Liver (tissue), 9 donors: Measurements from ENCODE around the gene UCK2. TPM values are rescaled to one million over a fixed set of nuclear protein-coding genes. Genes with fewer than 3 reads are reported as not detected.

Source experiments
- DNase-seq: peaks from one replicate; pipeline ENCODE4 v3.0.0-alpha.2; 2017; ENCODE audit warnings: low spot score
- H3K27ac ChIP-seq, 2 donors: one replicate each; pipeline ENCODE4 v1.7.0; 2013; ENCODE audit warnings: inconsistent platforms in 2 of 2, low read length in 2 of 2, control low read depth in 1 of 2, low read depth in 1 of 2, mild to moderate bottlenecking in 1 of 2
- H3K27me3 ChIP-seq, 4 donors: one replicate each; pipeline versions ENCODE4 v1.6.1 to v1.7.0; 2013; ENCODE audit warnings: low read length in 3 of 4, inconsistent platforms in 1 of 4, mild to moderate bottlenecking in 1 of 4, moderate library complexity in 1 of 4; ENCODE audit not compliant: control insufficient read depth in 4 of 4, insufficient read depth in 4 of 4
- H3K36me3 ChIP-seq, 4 donors: one replicate each; pipeline versions ENCODE4 v1.6.1 to v1.7.0; 2013; ENCODE audit warnings: low read length in 3 of 4, mild to moderate bottlenecking in 3 of 4, low read depth in 1 of 4, moderate library complexity in 1 of 4; ENCODE audit not compliant: control insufficient read depth in 4 of 4, insufficient read depth in 3 of 4
- H3K4me1 ChIP-seq, 4 donors: one replicate each; pipeline versions ENCODE4 v1.6.1 to v1.7.0; 2013; ENCODE audit warnings: low read length in 3 of 4, mild to moderate bottlenecking in 3 of 4, moderate library complexity in 1 of 4; ENCODE audit not compliant: control insufficient read depth in 4 of 4, insufficient read depth in 4 of 4
- H3K4me3 ChIP-seq, 3 donors: one replicate each; pipeline versions ENCODE4 v1.6.1 to v1.7.0; 2013; ENCODE audit warnings: low read length in 3 of 3, control low read depth in 1 of 3, low read depth in 1 of 3, mild to moderate bottlenecking in 1 of 3
- H3K9ac ChIP-seq, 2 donors: one replicate each; pipeline ENCODE4 v1.7.0; 2013; ENCODE audit warnings: low read length in 2 of 2, mild to moderate bottlenecking in 2 of 2, moderate library complexity in 2 of 2, control low read depth in 1 of 2, low read depth in 1 of 2
- H3K9me3 ChIP-seq, 4 donors: one replicate each; pipeline versions ENCODE4 v1.6.1 to v1.7.0; 2013; ENCODE audit warnings: low read length in 3 of 4; ENCODE audit not compliant: control insufficient read depth in 4 of 4
- EGR1 ChIP-seq, 2 donors: IDR thresholded peaks; 2 replicates each; pipeline ENCODE4 v1.6.1; 2016 to 2018; ENCODE audit warnings: antibody characterized with exemption in 2 of 2, low read depth in 2 of 2
- FOXA1 ChIP-seq: IDR thresholded peaks from 2 replicates; pipeline ENCODE4 v1.6.1; 2016; ENCODE audit warnings: antibody characterized with exemption
- FOXA2 ChIP-seq: IDR thresholded peaks from 2 replicates; pipeline ENCODE4 v1.6.1; 2016; ENCODE audit warnings: antibody characterized with exemption
- GABPA ChIP-seq, 2 donors: IDR thresholded peaks in 1 of 2; conservative IDR thresholded peaks in 1 of 2; 2 replicates each; pipeline ENCODE4 v1.6.1; 2016; ENCODE audit warnings: antibody characterized with exemption in 2 of 2, mild to moderate bottlenecking in 1 of 2, moderate library complexity in 1 of 2
- HNF4A ChIP-seq, 2 donors: conservative IDR thresholded peaks; 2 replicates each; pipeline ENCODE4 v1.6.1; 2016; ENCODE audit warnings: antibody characterized with exemption in 2 of 2, mild to moderate bottlenecking in 2 of 2
- HNF4G ChIP-seq: IDR thresholded peaks from 2 replicates; pipeline ENCODE4 v1.6.1; 2016; ENCODE audit warnings: antibody characterized with exemption
- JUND ChIP-seq, 2 donors: IDR thresholded peaks; 2 replicates each; pipeline ENCODE4 v1.6.1; 2016; ENCODE audit warnings: antibody characterized with exemption in 2 of 2
- NR2F2 ChIP-seq: IDR thresholded peaks from 2 replicates; pipeline ENCODE4 v1.6.1; 2016; ENCODE audit warnings: antibody characterized with exemption
- RAD21 ChIP-seq, 2 donors: IDR thresholded peaks; 2 replicates each; pipeline ENCODE4 v1.6.1; 2016; ENCODE audit warnings: antibody characterized with exemption in 2 of 2, mild to moderate bottlenecking in 2 of 2
- RXRA ChIP-seq, 2 donors: IDR thresholded peaks; 2 replicates each; pipeline ENCODE4 v1.6.1; 2017 to 2018; ENCODE audit warnings: antibody characterized with exemption in 2 of 2, mild to moderate bottlenecking in 1 of 2
- SP1 ChIP-seq: IDR thresholded peaks from 2 replicates; pipeline ENCODE4 v1.6.1; 2018; ENCODE audit warnings: antibody characterized with exemption, mild to moderate bottlenecking
- TAF1 ChIP-seq: conservative IDR thresholded peaks from 2 replicates; pipeline ENCODE4 v1.6.1; 2016; ENCODE audit warnings: antibody characterized with exemption, mild to moderate bottlenecking
- YY1 ChIP-seq: IDR thresholded peaks from 2 replicates; pipeline ENCODE4 v1.6.1; 2016; ENCODE audit warnings: antibody characterized with exemption, mild to moderate bottlenecking
- WGBS: extraction: QIAGEN DNeasy Blood & Tissue Kit; methylation state at CpG from one replicate; pipeline ENCODE4 v1.1.7; 2013; 5-methylcytosine and 5-hydroxymethylcytosine counted together
- polyA plus RNA-seq, 2 donors: library from polyadenylated mRNA; stranded (reverse) in 1 of 2; unstranded in 1 of 2; fragments of 200-250 nt in 1 of 2; fragments of >200 nt in 1 of 2; fragmentation: Nextera tagmentation in 1 of 2; extraction: Ambion mirVana in 1 of 2; gene quantifications; one replicate each; pipeline versions ENCODE4 v1.2.1 to v1.2.3, GENCODE V29; 2013 to 2015
- total RNA-seq, 2 donors: library from RNA; depleted of rRNA; stranded (reverse); fragments of >200 nt; gene quantifications; one replicate each; pipeline ENCODE4 v1.2.3, GENCODE V29; 2014
- TF ChIP-seq, protein P1 (sequence below): IDR thresholded peaks from 2 replicates; pipeline ENCODE4 v1.6.1; 2016; ENCODE audit warnings: antibody characterized with exemption
- TF ChIP-seq, protein P2 (sequence below): IDR thresholded peaks from 2 replicates; pipeline ENCODE4 v1.6.1; 2016; ENCODE audit warnings: antibody characterized with exemption, mild to moderate bottlenecking
- TF ChIP-seq, protein P3 (sequence below): IDR thresholded peaks from 2 replicates; pipeline ENCODE4 v1.6.1; 2016; ENCODE audit warnings: antibody characterized with exemption
- TF ChIP-seq, protein P4 (sequence below): IDR thresholded peaks from 2 replicates; pipeline ENCODE4 v1.6.1; 2016; ENCODE audit warnings: antibody characterized with exemption
- TF ChIP-seq, protein P5 (sequence below): fragments of 150-350 bp; IDR thresholded peaks from 2 replicates; pipeline ENCODE4 v1.5.1; 2017; ENCODE audit warnings: improper control_type of control experiment, low read depth, low read length; ENCODE audit not compliant: missing input control
- donor health status: healthy.
- donor health status: healthy.
- donor health status: healthy.
- donor health status: healthy.
- donor health status: healthy.

The UCK2 gene
- total and polyA plus RNA-seq, 4 donors = 8.9 to 25.5 (median 17.3) TPM

DNA sequence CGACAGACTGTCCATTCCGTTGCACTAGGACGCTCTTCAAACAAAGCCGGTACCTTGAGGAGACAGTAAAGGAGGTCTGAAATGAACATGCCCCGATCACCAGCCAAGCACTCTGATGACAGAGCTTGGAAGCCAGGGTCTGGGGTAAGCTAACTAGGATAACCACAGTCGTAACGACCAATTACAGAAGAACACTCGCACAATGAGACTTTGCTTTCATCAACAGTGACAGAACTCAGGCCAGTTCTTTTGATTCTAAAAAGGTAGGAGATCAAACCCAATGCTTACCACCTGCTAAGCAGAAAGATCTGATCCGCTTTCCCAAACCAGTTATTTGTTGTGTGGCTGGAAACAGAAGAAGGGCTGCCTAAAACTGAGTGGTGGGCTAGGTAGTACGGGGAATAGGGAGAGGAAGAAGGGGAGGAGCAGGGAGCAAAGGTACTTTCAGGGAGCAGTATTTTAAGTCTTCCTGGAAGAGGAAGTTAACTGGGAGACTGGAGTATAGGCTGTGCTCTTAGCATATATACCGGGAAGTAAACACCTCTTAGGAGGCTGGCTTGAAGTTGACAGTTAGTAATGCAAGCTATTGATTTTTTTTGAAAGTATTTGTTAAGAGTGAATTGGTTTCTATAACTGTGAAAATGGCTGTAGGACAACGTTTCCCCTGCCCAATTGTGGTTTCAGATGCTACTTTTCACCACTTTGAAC is 38.4 kb downstream of the UCK2 start:
- TF ChIP-seq, protein P1, sequence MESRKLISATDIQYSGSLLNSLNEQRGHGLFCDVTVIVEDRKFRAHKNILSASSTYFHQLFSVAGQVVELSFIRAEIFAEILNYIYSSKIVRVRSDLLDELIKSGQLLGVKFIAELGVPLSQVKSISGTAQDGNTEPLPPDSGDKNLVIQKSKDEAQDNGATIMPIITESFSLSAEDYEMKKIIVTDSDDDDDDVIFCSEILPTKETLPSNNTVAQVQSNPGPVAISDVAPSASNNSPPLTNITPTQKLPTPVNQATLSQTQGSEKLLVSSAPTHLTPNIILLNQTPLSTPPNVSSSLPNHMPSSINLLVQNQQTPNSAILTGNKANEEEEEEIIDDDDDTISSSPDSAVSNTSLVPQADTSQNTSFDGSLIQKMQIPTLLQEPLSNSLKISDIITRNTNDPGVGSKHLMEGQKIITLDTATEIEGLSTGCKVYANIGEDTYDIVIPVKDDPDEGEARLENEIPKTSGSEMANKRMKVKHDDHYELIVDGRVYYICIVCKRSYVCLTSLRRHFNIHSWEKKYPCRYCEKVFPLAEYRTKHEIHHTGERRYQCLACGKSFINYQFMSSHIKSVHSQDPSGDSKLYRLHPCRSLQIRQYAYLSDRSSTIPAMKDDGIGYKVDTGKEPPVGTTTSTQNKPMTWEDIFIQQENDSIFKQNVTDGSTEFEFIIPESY = no peak
- TF ChIP-seq FOXA1 (no peak), TAF1 (no peak), NR2F2 (no peak), GABPA (IDR thresholded peaks at IDR 0.05 in 1 of 2, conservative IDR thresholded peaks at IDR 0.05 in 1 of 2) (no peak), JUND (IDR thresholded peaks at IDR 0.05) (no peak), HNF4A (conservative IDR thresholded peaks at IDR 0.05) (no peak), HNF4G (no peak), RXRA (IDR thresholded peaks at IDR 0.05) (no peak), EGR1 (IDR thresholded peaks at IDR 0.05; ENCODE audit: low read depth in 2 of 2) (no peak), SP1 (no peak), FOXA2 (no peak), YY1 (no peak), RAD21 (IDR thresholded peaks at IDR 0.05) (no peak)
- TF ChIP-seq, protein P2, sequence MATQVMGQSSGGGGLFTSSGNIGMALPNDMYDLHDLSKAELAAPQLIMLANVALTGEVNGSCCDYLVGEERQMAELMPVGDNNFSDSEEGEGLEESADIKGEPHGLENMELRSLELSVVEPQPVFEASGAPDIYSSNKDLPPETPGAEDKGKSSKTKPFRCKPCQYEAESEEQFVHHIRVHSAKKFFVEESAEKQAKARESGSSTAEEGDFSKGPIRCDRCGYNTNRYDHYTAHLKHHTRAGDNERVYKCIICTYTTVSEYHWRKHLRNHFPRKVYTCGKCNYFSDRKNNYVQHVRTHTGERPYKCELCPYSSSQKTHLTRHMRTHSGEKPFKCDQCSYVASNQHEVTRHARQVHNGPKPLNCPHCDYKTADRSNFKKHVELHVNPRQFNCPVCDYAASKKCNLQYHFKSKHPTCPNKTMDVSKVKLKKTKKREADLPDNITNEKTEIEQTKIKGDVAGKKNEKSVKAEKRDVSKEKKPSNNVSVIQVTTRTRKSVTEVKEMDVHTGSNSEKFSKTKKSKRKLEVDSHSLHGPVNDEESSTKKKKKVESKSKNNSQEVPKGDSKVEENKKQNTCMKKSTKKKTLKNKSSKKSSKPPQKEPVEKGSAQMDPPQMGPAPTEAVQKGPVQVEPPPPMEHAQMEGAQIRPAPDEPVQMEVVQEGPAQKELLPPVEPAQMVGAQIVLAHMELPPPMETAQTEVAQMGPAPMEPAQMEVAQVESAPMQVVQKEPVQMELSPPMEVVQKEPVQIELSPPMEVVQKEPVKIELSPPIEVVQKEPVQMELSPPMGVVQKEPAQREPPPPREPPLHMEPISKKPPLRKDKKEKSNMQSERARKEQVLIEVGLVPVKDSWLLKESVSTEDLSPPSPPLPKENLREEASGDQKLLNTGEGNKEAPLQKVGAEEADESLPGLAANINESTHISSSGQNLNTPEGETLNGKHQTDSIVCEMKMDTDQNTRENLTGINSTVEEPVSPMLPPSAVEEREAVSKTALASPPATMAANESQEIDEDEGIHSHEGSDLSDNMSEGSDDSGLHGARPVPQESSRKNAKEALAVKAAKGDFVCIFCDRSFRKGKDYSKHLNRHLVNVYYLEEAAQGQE = no peak
- TF ChIP-seq, protein P3, sequence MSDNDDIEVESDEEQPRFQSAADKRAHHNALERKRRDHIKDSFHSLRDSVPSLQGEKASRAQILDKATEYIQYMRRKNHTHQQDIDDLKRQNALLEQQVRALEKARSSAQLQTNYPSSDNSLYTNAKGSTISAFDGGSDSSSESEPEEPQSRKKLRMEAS = no peak
- TF ChIP-seq, protein P4, sequence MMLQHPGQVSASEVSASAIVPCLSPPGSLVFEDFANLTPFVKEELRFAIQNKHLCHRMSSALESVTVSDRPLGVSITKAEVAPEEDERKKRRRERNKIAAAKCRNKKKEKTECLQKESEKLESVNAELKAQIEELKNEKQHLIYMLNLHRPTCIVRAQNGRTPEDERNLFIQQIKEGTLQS = no peak
- TF ChIP-seq, protein P5, sequence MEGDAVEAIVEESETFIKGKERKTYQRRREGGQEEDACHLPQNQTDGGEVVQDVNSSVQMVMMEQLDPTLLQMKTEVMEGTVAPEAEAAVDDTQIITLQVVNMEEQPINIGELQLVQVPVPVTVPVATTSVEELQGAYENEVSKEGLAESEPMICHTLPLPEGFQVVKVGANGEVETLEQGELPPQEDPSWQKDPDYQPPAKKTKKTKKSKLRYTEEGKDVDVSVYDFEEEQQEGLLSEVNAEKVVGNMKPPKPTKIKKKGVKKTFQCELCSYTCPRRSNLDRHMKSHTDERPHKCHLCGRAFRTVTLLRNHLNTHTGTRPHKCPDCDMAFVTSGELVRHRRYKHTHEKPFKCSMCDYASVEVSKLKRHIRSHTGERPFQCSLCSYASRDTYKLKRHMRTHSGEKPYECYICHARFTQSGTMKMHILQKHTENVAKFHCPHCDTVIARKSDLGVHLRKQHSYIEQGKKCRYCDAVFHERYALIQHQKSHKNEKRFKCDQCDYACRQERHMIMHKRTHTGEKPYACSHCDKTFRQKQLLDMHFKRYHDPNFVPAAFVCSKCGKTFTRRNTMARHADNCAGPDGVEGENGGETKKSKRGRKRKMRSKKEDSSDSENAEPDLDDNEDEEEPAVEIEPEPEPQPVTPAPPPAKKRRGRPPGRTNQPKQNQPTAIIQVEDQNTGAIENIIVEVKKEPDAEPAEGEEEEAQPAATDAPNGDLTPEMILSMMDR = no peak
- H3K27ac ChIP-seq = no peak overlapping the region
- H3K27me3 ChIP-seq = no peaks in the 10 kb centered on the region
- H3K4me1 ChIP-seq = peaks cover 0 to 3% (median 1%) of the 10 kb centered on the region in 4 donors
- H3K9ac ChIP-seq = no peak overlapping the region
- no peak for DNase-seq
- H3K4me3 ChIP-seq = no peak overlapping the region
- 86% methylated on average over 12 of the region's 12 CpGs for WGBS
- H3K36me3 ChIP-seq = no peaks in the 10 kb centered on the region
- no peaks in the 10 kb centered on the region for H3K9me3 ChIP-seq
